HG03097 (cell line): ENCODE data around the gene CRTC3.
"Not testable (repeated sequence)": the region's sequence is repeated elsewhere in the genome, so short reads cannot be mapped to it uniquely, and the experiment has no call there.

ENCODE experiments used
- ATAC-seq: cut with Tn5 transposase; IDR thresholded peaks from one replicate; pipeline ENCODE4 v1.9.1; 2021; ENCODE audit not compliant: unreplicated experiment, low FRiP score

The CRTC3 gene

GRCh38 chr15:90618330-90619125, 88.8 kb downstream of the CRTC3 start:
- no peak for ATAC-seq

GRCh38 chr15:90619468-90619867, 89.7 kb downstream of the CRTC3 start:
- ATAC-seq: no peak

DNA sequence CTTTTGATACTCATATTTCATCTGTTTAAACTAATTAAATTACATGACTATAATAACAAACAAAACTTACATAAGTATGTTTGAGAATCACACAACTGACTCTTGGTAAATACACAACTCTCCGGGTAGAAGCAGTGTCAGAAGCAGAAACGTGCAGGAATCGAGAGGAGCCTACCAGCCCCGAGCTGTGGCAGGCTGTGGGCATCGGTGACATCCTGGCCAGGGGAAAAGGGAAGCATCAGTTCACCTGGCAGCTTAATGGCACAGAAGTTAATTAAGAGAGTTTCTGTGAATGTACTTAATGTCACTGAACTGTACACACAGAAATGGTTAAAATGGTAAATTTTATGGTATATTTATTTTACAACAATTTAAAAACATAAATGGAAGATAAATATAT, 90.2 kb downstream of the CRTC3 start:
- ATAC-seq: no peak

- ATAC-seq: no peak
Measured at GRCh38 chr15:90620379-90621067, 90.8 kb downstream of the CRTC3 start.

- no peak for ATAC-seq
Measured at GRCh38 chr15:90623854-90624253, 94.1 kb downstream of the CRTC3 start.

GRCh38 chr15:90624278-90624981, 94.7 kb downstream of the CRTC3 start:
- no peak for ATAC-seq

GRCh38 chr15:90625037-90625436, 95.3 kb downstream of the CRTC3 start:
- no peak for ATAC-seq

DNA sequence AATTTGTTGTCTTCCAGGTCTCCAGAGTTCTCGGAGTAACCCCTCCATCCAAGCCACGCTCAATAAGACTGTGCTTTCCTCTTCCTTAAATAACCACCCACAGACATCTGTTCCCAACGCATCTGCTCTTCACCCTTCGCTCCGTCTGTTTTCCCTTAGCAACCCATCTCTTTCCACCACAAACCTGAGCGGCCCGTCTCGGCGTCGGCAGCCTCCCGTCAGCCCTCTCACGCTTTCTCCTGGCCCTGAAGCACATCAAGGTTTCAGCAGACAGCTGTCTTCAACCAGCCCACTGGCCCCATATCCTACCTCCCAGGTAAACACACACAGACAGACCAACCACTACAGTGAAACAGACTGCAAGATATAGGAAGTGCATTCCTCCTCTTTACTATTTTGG, 99.5 kb downstream of the CRTC3 start:
- no peak for ATAC-seq

DNA sequence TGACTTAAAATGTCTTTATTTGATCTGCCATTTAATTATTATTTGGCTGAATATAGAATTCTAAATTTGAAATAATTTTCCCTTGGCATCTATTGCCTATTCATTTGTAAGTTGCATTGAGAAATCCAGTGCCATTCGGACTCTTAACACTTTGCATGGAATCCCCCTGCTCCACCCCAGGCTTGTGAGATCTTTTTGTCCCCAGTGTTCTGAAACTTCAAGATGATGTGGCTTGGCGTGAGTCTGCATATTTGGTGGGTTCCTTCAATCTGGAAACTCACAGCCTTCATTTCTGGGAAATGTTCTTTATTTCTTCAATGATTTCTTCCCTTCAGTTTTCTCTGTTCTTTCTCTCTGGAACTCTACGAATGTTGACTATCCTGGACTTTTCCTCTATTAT, 103.6 kb downstream of the CRTC3 start:
- no peak for ATAC-seq

- not testable (repeated sequence) for ATAC-seq
Measured at GRCh38 chr15:90636993-90637392, 107.3 kb downstream of the CRTC3 start.

GRCh38 chr15:90637693-90638092, 108.0 kb downstream of the CRTC3 start:
- ATAC-seq: no peak

- ATAC-seq: no peak
Measured at GRCh38 chr15:90638201-90638691, 108.5 kb downstream of the CRTC3 start.

DNA sequence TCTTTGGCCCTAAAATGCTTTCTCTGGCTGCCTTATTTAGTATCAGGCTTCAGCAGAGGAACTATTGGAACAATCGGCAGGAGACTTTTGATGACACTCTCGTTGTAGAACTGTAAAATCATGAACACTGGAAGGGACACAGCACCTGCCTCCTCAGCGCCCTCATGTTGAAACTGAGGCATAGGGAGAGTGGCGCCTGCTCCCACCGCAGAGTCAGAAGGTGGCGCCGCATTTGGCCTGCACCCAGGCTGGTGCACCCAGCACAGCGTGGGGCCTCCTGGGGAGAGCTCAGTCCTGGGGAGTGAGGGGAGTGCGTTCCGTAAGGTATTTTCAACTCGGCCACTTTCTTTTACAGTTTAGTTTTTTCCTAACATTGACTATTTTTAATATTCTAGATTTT, 109.2 kb downstream of the CRTC3 start:
- no peak for ATAC-seq

GRCh38 chr15:90640862-90641261, 111.1 kb downstream of the CRTC3 start:
- ATAC-seq: no peak

GRCh38 chr15:90641581-90642463, 112.1 kb downstream of the CRTC3 start:
- ATAC-seq: no peak

DNA sequence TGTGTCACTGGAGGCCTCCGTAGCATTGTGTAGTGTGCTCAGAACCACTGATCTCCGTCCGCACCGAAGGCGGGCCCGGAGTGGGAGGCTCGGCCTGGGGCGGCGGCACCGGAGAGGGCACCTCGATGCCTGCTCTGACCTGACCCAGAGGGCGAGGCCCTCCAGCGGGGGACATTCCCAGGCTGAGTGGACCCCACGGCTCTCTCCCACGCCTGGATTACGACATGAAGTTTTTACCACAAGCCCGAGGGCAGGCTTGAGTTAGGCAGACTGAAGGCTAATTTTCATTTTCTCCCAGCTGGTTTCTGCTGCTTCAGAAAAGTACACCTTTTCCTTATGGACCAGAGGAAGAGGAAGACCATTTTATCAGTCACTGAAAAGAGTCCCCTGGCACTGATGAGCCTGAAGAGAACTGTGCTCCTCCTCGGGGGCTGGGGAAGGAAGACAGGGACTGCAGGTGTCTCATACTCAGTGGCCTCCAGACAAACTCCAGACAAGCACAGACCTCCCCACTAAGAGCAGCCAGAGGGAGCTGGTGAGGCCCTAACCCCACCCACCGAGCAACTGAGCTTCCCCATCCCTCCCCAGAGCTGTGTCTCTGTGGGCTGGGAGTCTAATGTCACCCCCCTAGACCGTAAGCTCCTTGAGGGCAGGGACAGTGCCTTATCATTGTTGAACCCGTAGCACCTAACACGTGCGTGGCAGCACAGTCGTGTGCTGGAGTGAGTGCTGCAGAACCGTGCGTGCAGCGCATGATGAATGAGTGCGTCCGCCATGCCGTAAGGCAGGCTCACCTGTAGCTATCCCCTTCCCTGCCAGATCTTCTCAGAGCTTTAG, 113.0 kb downstream of the CRTC3 start:
- no peak for ATAC-seq

- ATAC-seq: no peak
Measured at GRCh38 chr15:90643301-90643632, 113.5 kb downstream of the CRTC3 start.

GRCh38 chr15:90644526-90644925, 114.8 kb downstream of the CRTC3 start:
- ATAC-seq: no peak

DNA sequence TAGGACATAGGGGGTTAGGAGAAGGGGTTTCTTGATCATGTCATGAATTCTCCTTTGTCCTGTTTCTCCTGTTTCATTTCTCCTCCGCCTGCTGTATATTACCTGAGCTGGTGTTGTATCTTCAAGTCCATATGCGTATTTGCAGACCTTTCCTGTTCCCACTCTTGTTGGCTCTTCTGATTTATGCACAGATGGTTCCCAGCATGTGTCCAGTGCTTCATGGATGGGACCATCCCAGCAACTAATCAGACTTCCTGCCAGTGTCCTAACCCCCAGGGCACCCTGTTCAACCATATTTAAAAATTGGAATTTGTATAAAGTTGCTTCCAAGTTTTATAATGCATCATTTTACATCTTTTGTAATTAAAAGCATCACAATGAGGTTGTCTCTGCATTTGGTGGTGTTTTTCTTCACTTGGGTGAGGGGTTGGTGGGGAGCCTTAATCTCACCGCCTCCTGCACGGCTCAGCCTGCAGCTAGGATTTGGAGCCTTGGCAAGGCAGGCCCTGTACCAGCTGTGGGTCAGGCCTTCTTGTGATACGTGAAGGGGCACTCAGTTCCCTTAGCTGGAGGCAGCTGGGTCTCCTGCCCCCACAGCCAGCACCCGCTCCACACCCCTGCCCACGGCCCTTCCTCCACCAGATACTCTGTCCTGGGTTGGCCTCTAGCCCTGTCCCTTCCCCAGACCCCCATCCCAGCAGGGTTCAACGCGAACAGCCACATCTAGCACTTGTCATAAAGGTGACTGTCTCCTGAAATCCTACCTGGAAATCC, 115.4 kb downstream of the CRTC3 start:
- no peak for ATAC-seq
